Esophagus (tissue), 2 donors: ENCODE data around the gene ZSCAN5A. TPM values are rescaled to one million over a fixed set of nuclear protein-coding genes. Genes with fewer than 3 reads are reported as not detected.

Source experiments
- H3K27ac ChIP-seq, 2 donors: one replicate each; pipeline ENCODE4 v1.5.1; 2013; ENCODE audit warnings: low read depth in 2 of 2, mild to moderate bottlenecking in 2 of 2, inconsistent platforms in 1 of 2, low read length in 1 of 2, moderate library complexity in 1 of 2
- H3K27me3 ChIP-seq, 2 donors: one replicate each; pipeline ENCODE4 v1.6.1; 2013; ENCODE audit warnings: low read length in 2 of 2, control low read depth in 1 of 2, mild to moderate bottlenecking in 1 of 2; ENCODE audit not compliant: insufficient read depth in 2 of 2, control insufficient read depth in 1 of 2
- H3K36me3 ChIP-seq, 2 donors: one replicate each; pipeline ENCODE4 v1.6.1; 2013; ENCODE audit warnings: low read length in 1 of 2; ENCODE audit not compliant: control insufficient read depth in 2 of 2, insufficient read depth in 2 of 2
- H3K4me1 ChIP-seq, 2 donors: one replicate each; pipeline ENCODE4 v1.6.1; 2013; ENCODE audit warnings: low read length in 1 of 2; ENCODE audit not compliant: control insufficient read depth in 2 of 2, insufficient read depth in 2 of 2
- H3K4me3 ChIP-seq, 2 donors: one replicate each; pipeline ENCODE4 v1.5.1; 2013; ENCODE audit warnings: low read length in 2 of 2, mild to moderate bottlenecking in 2 of 2, low read depth in 1 of 2, moderate library complexity in 1 of 2
- H3K9me3 ChIP-seq, 2 donors: one replicate each; pipeline ENCODE4 v1.6.1; 2013; ENCODE audit warnings: mild to moderate bottlenecking in 2 of 2, low read depth in 1 of 2, low read length in 1 of 2, moderate library complexity in 1 of 2; ENCODE audit not compliant: control insufficient read depth in 2 of 2, insufficient read depth in 1 of 2
- WGBS, 2 donors: extraction: QIAGEN DNeasy Blood & Tissue Kit; methylation state at CpG; one replicate each; pipeline ENCODE4 v1.1.7; 2013; 5-methylcytosine and 5-hydroxymethylcytosine counted together
- polyA plus RNA-seq, 2 donors: library from polyadenylated mRNA; stranded (reverse); fragments of 200-250 nt; gene quantifications; one replicate each; pipeline ENCODE4 v1.2.3, GENCODE V29; 2013
- donor health status: healthy with polysubstance abuse.
- donor health status: Bipolar disorder and iron deficiency.

ZSCAN5A gene
- polyA plus RNA-seq, 2 donors, result 3.8 to 3.9 TPM

- Histone ChIP-seq H3K4me3 (no peak overlapping the region), H3K9me3 (no peaks in the 10 kb centered on the region), H3K36me3 (no peaks in the 10 kb centered on the region), H3K27me3 (peaks cover 0 to 3% of the 10 kb centered on the region in 2 donors), H3K27ac (no peak overlapping the region), H3K4me1 (peaks cover 0 to 4% of the 10 kb centered on the region in 2 donors)
- WGBS, 2 donors, result 34 to 36% methylated on average over 11 of the region's 11 CpGs
Measured at GRCh38 chr19:56174550-56174949, 140.1 kb downstream of the ZSCAN5A start.

- Histone ChIP-seq H3K9me3 (no peaks in the 10 kb centered on the region), H3K4me1 (peaks cover 0 to 4% of the 10 kb centered on the region in 2 donors), H3K4me3 (no peak overlapping the region), H3K36me3 (no peaks in the 10 kb centered on the region), H3K27me3 (peaks cover 0 to 3% of the 10 kb centered on the region in 2 donors), H3K27ac (no peak overlapping the region)
- 21 to 25% methylated on average over 9 of the region's 9 CpGs for WGBS, 2 donors
Measured at GRCh38 chr19:56174086-56174485, 140.6 kb downstream of the ZSCAN5A start.

Other genes starting within 250 kb of the ZSCAN5A start
- 10 to 100 TPM; 17.0 to 19.0 TPM for gene ZNF787, start 193.5 kb downstream of the ZSCAN5A start, polyA plus RNA-seq
- 10 to 100 TPM; 12.9 to 16.0 TPM for gene ZNF444, start 173.6 kb downstream of the ZSCAN5A start, polyA plus RNA-seq
- not detected for gene GALP, start 138.8 kb downstream of the ZSCAN5A start, polyA plus RNA-seq
- gene ZSCAN5B, start 117.1 kb downstream of the ZSCAN5A start, polyA plus RNA-seq, result under 1 TPM; 0.01 to 0.04 TPM
- not detected for gene ZSCAN5C, start 112.6 kb downstream of the ZSCAN5A start, polyA plus RNA-seq
- 1 to 10 TPM; 2.8 to 3.0 TPM for gene EDDM13, start 42.1 kb downstream of the ZSCAN5A start, polyA plus RNA-seq
- gene ZNF582, start 78.7 kb upstream of the ZSCAN5A start, polyA plus RNA-seq, result 1 to 10 TPM in 1 of 2 donors, under 1 TPM in 1; 0.86 to 1.1 TPM
- under 1 TPM; 0.55 to 0.56 TPM for gene ZNF583, start 89.5 kb upstream of the ZSCAN5A start, polyA plus RNA-seq
- gene ZNF667, start 162.5 kb upstream of the ZSCAN5A start, polyA plus RNA-seq, result 1 to 10 TPM in 1 of 2 donors, under 1 TPM in 1; 0.85 to 1.9 TPM
- 1 to 10 TPM; 1.2 to 2.2 TPM for gene ZNF471, start 193.0 kb upstream of the ZSCAN5A start, polyA plus RNA-seq
- 1 to 10 TPM; 1.8 to 2.6 TPM for gene ZFP28, start 224.1 kb upstream of the ZSCAN5A start, polyA plus RNA-seq